ENCODE data around the gene LOXL1. TPM values are rescaled to one million over a fixed set of nuclear protein-coding genes. Genes with fewer than 3 reads are reported as not detected.

LOXL1 gene
- total and polyA plus RNA-seq, 9 of the 15 experiments (the other 6 are each of a cell fraction or from before 2014, with no cell fraction given): 0.14 TPM; not detected in 8

- no peaks in the 10 kb centered on the region for H3K36me3 ChIP-seq (ENCODE audit: control insufficient read depth, insufficient read depth, low read length)
- H3K4me1 ChIP-seq (replicated peaks in 1 of 2; ENCODE audit: control insufficient read depth in 2 of 2, insufficient read depth in 2 of 2, low read length in 2 of 2): no peaks in the 10 kb centered on the region
- 18% methylated on average over 13 of the region's 13 CpGs for WGBS (ENCODE audit: insufficient coverage, low coverage, missing lambda C conversion rate)
Measured at GRCh38 chr15:73944161-73945129, 18.2 kb downstream of the LOXL1 start.

GRCh38 chr15:73945130-73945508, 18.9 kb downstream of the LOXL1 start:
- Histone ChIP-seq H3K9me1 (ENCODE audit: control insufficient read depth, insufficient read depth, low read length) (no peaks in the 10 kb centered on the region), H3K4me3 (no peak overlapping the region), H3K27me3 (ENCODE audit: control insufficient read depth in 2 of 2, insufficient read depth in 2 of 2, low read length in 2 of 2) (peaks cover 5 to 68% of the 10 kb centered on the region in 2 experiments; a peak in 4 of 5 replicates), H4K20me1 (replicated peaks; ENCODE audit: control insufficient read depth, insufficient read depth, low read length) (peaks cover 19% of the 10 kb centered on the region), H3K36me3 (ENCODE audit: control insufficient read depth, insufficient read depth, low read length) (no peaks in the 10 kb centered on the region), H3K27ac (ENCODE audit: extremely low read depth, low read depth, low read length) (no peak overlapping the region), H3K9ac (ENCODE audit: insufficient read depth in 1 of 2, low read depth in 2 of 2, low read length in 2 of 2) (no peak overlapping the region), H3K4me2 (ENCODE audit: insufficient read depth, low read length) (no peak overlapping the region), H3K9me3 (replicated peaks; ENCODE audit: control insufficient read depth, insufficient read depth, low read depth, low read length) (no peaks in the 10 kb centered on the region), H3K79me2 (ENCODE audit: control insufficient read depth, insufficient read depth, low read length) (no peaks in the 10 kb centered on the region), H3K4me1 (replicated peaks in 1 of 2; ENCODE audit: control insufficient read depth in 2 of 2, insufficient read depth in 2 of 2, low read length in 2 of 2) (no peaks in the 10 kb centered on the region), H2AFZ (ENCODE audit: low read depth, low read length) (no peak overlapping the region)
- in situ Hi-C loops (cut with MboI) (no loop called here), intact Hi-C loops (cut with micrococcal nuclease) (no loop called here)
- POLR2A ChIA-PET: interaction anchor here (0.7 kb wide), 1 partner anchor 405 kb away, joined by 4 read pairs; no protein-coding TSS in a partner anchor
- ATAC-seq: no peak
- no peak for DNase-seq (ENCODE audit: extremely low read depth in 1 of 4, low spot score in 3 of 4)
- WGBS (ENCODE audit: insufficient coverage, low coverage, missing lambda C conversion rate): 0% methylated on average over 3 of the region's 4 CpGs
- FAIRE-seq: no peak
- CTCF ChIA-PET (ENCODE audit: low intra/inter-chr PET ratio): no interaction called here
- BruUV-seq (replicated peaks): no TSS peak
- TF ChIP-seq ZBTB40 (IDR thresholded peaks at IDR 0.05) (no peak), ZBTB40 (CRISPR knock-in tag; IDR thresholded peaks at IDR 0.05) (no peak)

More at GRCh38 chr15:73944161-73945129, 18.2 kb downstream of the LOXL1 start:
- ATAC-seq: no peak
- POLR2A ChIA-PET: interaction anchor here (0.7 kb wide), 1 partner anchor 405 kb away, joined by 4 read pairs; no protein-coding TSS in a partner anchor
- FAIRE-seq: no peak
- peaks cover 19% of the 10 kb centered on the region for H4K20me1 ChIP-seq (replicated peaks; ENCODE audit: control insufficient read depth, insufficient read depth, low read length)
- in situ Hi-C loops (cut with MboI): no loop called here
- H3K9me1 ChIP-seq (ENCODE audit: control insufficient read depth, insufficient read depth, low read length): no peaks in the 10 kb centered on the region
- H3K9ac ChIP-seq (ENCODE audit: insufficient read depth in 1 of 2, low read depth in 2 of 2, low read length in 2 of 2): no peak overlapping the region
- no peaks in the 10 kb centered on the region for H3K79me2 ChIP-seq (ENCODE audit: control insufficient read depth, insufficient read depth, low read length)
- H3K27me3 ChIP-seq (ENCODE audit: control insufficient read depth in 2 of 2, insufficient read depth in 2 of 2, low read length in 2 of 2): peaks cover 5 to 69% of the 10 kb centered on the region in 2 experiments; a peak in 4 of 5 replicates
- no peak overlapping the region for H3K4me3 ChIP-seq
- H2AFZ ChIP-seq (ENCODE audit: low read depth, low read length): no peak overlapping the region
- intact Hi-C loops (cut with micrococcal nuclease): no loop called here
- CTCF ChIA-PET (ENCODE audit: low intra/inter-chr PET ratio): no interaction called here
- H3K27ac ChIP-seq (ENCODE audit: extremely low read depth, low read depth, low read length): no peak overlapping the region
- no peak for DNase-seq (ENCODE audit: extremely low read depth in 1 of 4, low spot score in 3 of 4)
- TF ChIP-seq ZNF121 (CRISPR knock-in tag; conservative IDR thresholded peaks at IDR 0.05): 0 out of 2 replicates have a peak, but pooled peaks have one; percentile 11
- TF ChIP-seq RBBP5 (IDR thresholded peaks at IDR 0.05; ENCODE audit: borderline replicate concordance, insufficient read depth, low read length, poor library complexity, severe bottlenecking): no peak
- TF ChIP-seq MTA3 (IDR thresholded peaks at IDR 0.05; ENCODE audit: borderline replicate concordance): no peak
- no peak for TF ChIP-seq FOS (IDR thresholded peaks at IDR 0.05; ENCODE audit: extremely low read depth, insufficient read length)
- BruUV-seq (replicated peaks): no TSS peak
- no peak overlapping the region for H3K4me2 ChIP-seq (ENCODE audit: insufficient read depth, low read length)
- H3K9me3 ChIP-seq (replicated peaks; ENCODE audit: control insufficient read depth, insufficient read depth, low read depth, low read length): no peaks in the 10 kb centered on the region

Measured in K562 (cell line).